Neural progenitor cell (in vitro differentiated cells): Measurements from ENCODE around the gene NOVA2.

Experiments used
- EZH2 ChIP-seq: fragments of 200-600 bp; sonication (generic); IDR thresholded peaks from 2 replicates; pipeline ENCODE4 v1.6.1; 2017; ENCODE audit warnings: antibody characterized with exemption, mild to moderate bottlenecking, moderate library complexity
- TF ChIP-seq, protein P1 (sequence below): fragments of 200-600 bp; sonication (generic); IDR thresholded peaks from 2 replicates; pipeline ENCODE4 v1.5.1; 2017; ENCODE audit warnings: antibody characterized with exemption, mild to moderate bottlenecking

- TF ChIP-seq, protein P1, sequence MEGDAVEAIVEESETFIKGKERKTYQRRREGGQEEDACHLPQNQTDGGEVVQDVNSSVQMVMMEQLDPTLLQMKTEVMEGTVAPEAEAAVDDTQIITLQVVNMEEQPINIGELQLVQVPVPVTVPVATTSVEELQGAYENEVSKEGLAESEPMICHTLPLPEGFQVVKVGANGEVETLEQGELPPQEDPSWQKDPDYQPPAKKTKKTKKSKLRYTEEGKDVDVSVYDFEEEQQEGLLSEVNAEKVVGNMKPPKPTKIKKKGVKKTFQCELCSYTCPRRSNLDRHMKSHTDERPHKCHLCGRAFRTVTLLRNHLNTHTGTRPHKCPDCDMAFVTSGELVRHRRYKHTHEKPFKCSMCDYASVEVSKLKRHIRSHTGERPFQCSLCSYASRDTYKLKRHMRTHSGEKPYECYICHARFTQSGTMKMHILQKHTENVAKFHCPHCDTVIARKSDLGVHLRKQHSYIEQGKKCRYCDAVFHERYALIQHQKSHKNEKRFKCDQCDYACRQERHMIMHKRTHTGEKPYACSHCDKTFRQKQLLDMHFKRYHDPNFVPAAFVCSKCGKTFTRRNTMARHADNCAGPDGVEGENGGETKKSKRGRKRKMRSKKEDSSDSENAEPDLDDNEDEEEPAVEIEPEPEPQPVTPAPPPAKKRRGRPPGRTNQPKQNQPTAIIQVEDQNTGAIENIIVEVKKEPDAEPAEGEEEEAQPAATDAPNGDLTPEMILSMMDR: no peak
- no peak for TF ChIP-seq EZH2
Observed at GRCh38 chr19:45967246-45967645, 6.4 kb downstream of the NOVA2 start.
